Activated CD4-positive, alpha-beta T cell treated with anti-CD3 and anti-CD28 coated beads for 36 hours (primary cell): ENCODE data around the gene C19orf33. TPM values are rescaled to one million over a fixed set of nuclear protein-coding genes. Genes with fewer than 3 reads are reported as not detected.

Experiments used
- ATAC-seq: fragments of 200-7000 bp; cut with Tn5 transposase; one replicate; pipeline ENCODE4 v1.10.0; 2021; ENCODE audit warnings: mild to moderate bottlenecking, moderate library complexity
- CTCF ChIA-PET: fragments of 350-600 bp; sonication (Branson Sonifier 250); formaldehyde crosslinking; loops from one replicate; lab custom pipeline; 2021; ENCODE audit warnings: antibody characterized with exemption; lab: Charles Lee
- POLR2A ChIA-PET: fragments of 350-600 bp; sonication (Branson Sonifier 250); formaldehyde crosslinking; loops from one replicate; lab custom pipeline; 2021; ENCODE audit warnings: antibody characterized with exemption, inconsistent platforms; lab: Charles Lee
- DNase-seq: peaks from one replicate; pipeline ENCODE4 v3.0.0-alpha.2; 2020
- H3K27ac Mint-ChIP-seq: one replicate; pipeline ENCODE4 v1.8.0; 2021; ENCODE audit warnings: mixed read lengths
- H3K27me3 Mint-ChIP-seq: one replicate; pipeline ENCODE4 v1.8.0; 2021; ENCODE audit warnings: mixed read lengths
- H3K36me3 Mint-ChIP-seq: one replicate; pipeline ENCODE4 v1.8.0; 2021; ENCODE audit warnings: low read depth, mixed read lengths
- H3K4me1 Mint-ChIP-seq: one replicate; pipeline ENCODE4 v1.8.0; 2021; ENCODE audit warnings: mixed read lengths
- H3K4me3 Mint-ChIP-seq: one replicate; pipeline ENCODE4 v1.8.0; 2021; ENCODE audit warnings: mild to moderate bottlenecking, moderate library complexity, mixed read lengths
- H3K9me3 Mint-ChIP-seq: one replicate; pipeline ENCODE4 v1.8.0; 2021; ENCODE audit warnings: low read depth, mixed read lengths
- intact Hi-C, 2 experiments: fragments of 100-400 bp; cut with DNase I in 1 of 2; cut with micrococcal nuclease in 1 of 2; formaldehyde crosslinking; loops; one replicate each; pipeline versions ENCODE4 v1.14.2 to v1.15.1; 2022 to 2024; cut with DNase I, micrococcal nuclease
- total RNA-seq, 2 experiments: library from RNA; stranded (reverse); gene quantifications; one replicate each; pipeline ENCODE4 v1.2.3, GENCODE V29; 2021

C19orf33 gene
- total RNA-seq, 2 experiments from 2014 or later = not detected

DNA sequence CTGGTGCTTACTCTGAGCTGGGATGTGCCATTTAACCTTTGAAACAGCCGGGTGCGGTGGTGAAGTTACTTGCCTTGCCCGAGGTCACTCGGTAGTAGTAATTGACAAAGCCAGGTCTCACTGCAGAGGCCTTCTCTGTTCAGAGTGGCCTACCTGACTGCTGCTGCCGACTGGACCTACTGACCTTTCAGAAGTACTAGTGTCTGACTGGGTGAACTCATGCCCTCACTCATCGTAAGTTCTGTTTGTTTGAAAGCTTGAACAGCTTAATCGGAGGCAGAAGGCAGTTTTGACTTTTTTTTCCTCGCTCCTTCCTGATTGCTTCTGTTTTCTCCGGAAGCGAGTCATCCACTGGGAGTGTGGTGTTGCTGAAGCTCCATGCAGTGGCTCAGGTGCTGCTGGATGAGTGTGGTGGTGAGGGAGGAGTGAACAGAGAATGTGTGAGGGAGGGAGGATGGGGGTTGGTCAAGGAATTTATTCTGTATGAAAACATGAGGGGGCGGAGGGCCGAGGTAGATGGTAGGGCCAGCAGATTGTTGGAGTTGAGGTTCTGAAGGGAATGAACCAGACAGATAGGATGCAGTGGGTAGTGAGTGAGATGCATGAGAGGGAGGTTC lies 37.0 kb upstream of the C19orf33 start:
- DNase-seq (no peak), ATAC-seq (no peak)
- Mint-ChIP-seq H3K27ac (no peak overlapping the region), H3K9me3 (no peaks in the 10 kb centered on the region), H3K4me3 (no peak overlapping the region), H3K27me3 (no peaks in the 10 kb centered on the region), H3K4me1 (peaks cover 45% of the 10 kb centered on the region), H3K36me3 (peaks cover 2% of the 10 kb centered on the region)
- POLR2A ChIA-PET = no interaction called here
- intact Hi-C loops = no loop called here
- CTCF ChIA-PET = interaction anchor here (1.1 to 3.0 kb wide), 4 partner anchors 10 to 33 kb away, joined by 3 to 12 read pairs (median 6); no protein-coding TSS in a partner anchor

DNA sequence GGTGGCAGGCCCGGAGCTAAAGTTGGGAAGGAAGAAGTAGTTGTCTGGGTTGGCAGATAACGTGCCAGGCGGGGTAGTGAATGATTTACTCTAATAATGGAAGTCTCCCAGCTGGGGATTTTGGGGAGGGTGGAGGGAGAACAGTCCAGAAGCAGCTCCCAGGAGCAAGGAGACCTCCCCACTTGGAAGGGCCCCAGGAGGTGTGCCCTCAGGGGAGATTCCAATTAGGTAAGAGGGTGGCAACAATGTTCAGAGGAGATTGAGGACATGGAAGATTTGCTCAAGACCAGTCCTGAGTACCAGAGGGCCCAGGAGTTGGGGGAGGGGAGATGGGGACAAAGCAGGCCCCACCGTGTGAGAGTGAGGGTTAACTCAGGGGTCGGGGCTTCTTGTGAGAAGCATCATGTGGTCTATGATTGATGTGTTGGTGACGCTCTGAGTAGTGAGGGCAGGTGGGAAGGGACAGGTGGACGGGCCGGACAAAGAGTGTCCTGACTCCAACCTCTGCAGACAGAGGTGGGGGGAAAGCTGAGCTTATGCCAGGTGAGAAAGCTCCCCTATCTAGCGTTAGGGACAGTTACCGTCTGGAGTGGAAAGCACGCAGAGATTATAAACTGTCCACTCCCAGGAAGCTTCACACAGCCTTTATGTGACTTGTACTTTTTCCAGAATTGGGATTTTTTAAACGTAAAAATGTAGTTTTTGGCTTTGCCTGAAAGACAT lies 36.1 kb upstream of the C19orf33 start:
- Mint-ChIP-seq H3K36me3 (peaks cover 2% of the 10 kb centered on the region), H3K27me3 (no peaks in the 10 kb centered on the region), H3K9me3 (no peaks in the 10 kb centered on the region), H3K27ac (no peak overlapping the region), H3K4me1 (peaks cover 42% of the 10 kb centered on the region), H3K4me3 (no peak overlapping the region)
- CTCF ChIA-PET = interaction anchor here (3.0 kb wide), 1 partner anchor 25 kb away, joined by 12 read pairs; no protein-coding TSS in a partner anchor
- intact Hi-C loops = no loop called here
- ATAC-seq = no peak
- DNase-seq = no peak
- POLR2A ChIA-PET = no interaction called here

DNA sequence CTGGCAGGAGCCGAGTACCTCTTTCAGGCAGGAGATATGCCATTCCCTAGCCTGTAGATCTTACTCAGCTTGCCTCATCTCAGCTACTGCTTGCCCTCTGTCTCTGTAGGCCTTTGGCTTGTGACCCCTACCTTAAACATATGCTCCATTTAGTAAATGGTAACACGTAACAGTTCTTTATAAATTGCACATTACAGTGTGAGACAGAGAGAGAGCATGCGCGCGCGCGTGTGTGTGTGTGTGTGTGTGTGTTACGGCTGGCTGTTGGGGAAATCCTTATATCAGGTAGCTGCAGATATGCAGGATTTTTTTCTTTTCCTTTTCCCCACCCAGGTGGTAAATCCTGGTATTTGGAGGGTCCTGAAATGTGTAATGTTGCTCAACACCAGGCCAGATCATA lies 35.5 kb upstream of the C19orf33 start:
- peaks cover 37% of the 10 kb centered on the region for H3K4me1 Mint-ChIP-seq
- POLR2A ChIA-PET = no interaction called here
- no peaks in the 10 kb centered on the region for H3K27me3 Mint-ChIP-seq
- H3K27ac Mint-ChIP-seq = no peak overlapping the region
- H3K36me3 Mint-ChIP-seq = peaks cover 2% of the 10 kb centered on the region
- intact Hi-C loops = no loop called here
- ATAC-seq (no peak), DNase-seq (no peak)
- CTCF ChIA-PET = no interaction called here
- H3K9me3 Mint-ChIP-seq = no peaks in the 10 kb centered on the region
- no peak overlapping the region for H3K4me3 Mint-ChIP-seq

DNA sequence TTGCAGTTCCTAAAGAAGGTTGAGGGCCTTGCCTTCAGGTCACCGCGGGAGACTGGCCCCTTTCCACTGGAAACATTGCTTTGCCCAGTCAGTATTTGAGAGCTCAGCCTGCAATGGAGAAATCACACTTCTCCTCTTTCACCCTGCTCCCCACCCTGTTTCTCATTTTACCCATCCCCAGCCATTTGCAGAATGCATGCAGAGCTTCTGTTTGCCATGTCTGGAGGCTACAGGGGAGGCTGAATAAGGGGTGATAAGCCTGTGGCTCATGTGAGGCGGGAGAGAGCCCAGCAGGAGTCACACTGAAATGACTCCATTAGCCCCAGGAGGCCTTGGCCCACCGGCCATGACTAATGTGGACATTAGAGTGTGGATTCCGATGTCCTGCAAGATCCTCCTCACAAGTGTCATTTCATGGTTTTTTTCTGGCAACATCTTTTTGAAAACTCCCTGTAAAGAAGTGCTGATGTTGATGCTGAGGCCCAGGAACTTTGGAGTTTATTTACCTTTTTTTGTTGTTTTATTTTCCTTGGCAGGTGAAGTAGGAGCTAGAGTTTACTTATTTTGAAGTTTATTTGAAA lies 33.4 kb upstream of the C19orf33 start:
- Mint-ChIP-seq H3K27me3 (no peaks in the 10 kb centered on the region), H3K4me1 (peaks cover 24% of the 10 kb centered on the region), H3K4me3 (no peak overlapping the region), H3K9me3 (no peaks in the 10 kb centered on the region), H3K36me3 (no peaks in the 10 kb centered on the region), H3K27ac (peak overlapping the region; percentile 4)
- no peak for ATAC-seq
- ChIA-PET POLR2A (interaction anchor here (0.9 kb wide), 1 partner anchor 10 kb away, joined by 5 read pairs; no protein-coding TSS in a partner anchor), CTCF (interaction anchor here (0.7 to 1.2 kb wide), 2 partner anchors 65 to 364 kb away, joined by 3 read pairs; partner anchors contain the start of genes CATSPERG and WDR87)
- DNase-seq = no peak
- intact Hi-C loops = no loop called here

GRCh38 chr19:38273499-38273898 lies 30.6 kb upstream of the C19orf33 start:
- POLR2A ChIA-PET = no interaction called here
- intact Hi-C loops = no loop called here
- Mint-ChIP-seq H3K27ac (no peak overlapping the region), H3K4me1 (peaks cover 10% of the 10 kb centered on the region), H3K4me3 (no peak overlapping the region), H3K9me3 (no peaks in the 10 kb centered on the region), H3K27me3 (no peaks in the 10 kb centered on the region), H3K36me3 (no peaks in the 10 kb centered on the region)
- no peak for DNase-seq
- CTCF ChIA-PET = interaction anchor here (0.5 kb wide), 1 partner anchor 59 kb away, joined by 3 read pairs; no protein-coding TSS in a partner anchor
- ATAC-seq = no peak

DNA sequence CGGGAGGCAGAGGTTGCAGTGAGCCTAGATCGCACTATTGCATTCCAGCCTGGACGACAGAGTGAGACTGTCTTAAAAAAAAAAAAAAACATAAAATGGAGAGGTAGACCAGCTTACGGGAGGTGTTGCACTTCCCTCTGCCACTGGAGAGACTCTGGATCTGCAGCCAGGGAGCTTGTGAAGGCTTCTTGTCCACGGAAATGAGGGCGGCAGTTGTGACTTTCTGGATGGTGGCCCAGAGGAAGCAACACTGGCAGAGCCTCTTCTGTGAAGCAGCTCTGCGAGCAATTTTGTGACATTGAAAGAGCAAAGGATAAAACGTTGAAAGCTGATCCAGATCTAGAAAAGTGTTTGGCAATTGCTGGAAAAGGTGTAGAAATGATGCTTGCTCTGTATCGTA lies 29.3 kb upstream of the C19orf33 start:
- intact Hi-C loops = no loop called here
- ATAC-seq = no peak
- Mint-ChIP-seq H3K4me1 (peaks cover 10% of the 10 kb centered on the region), H3K36me3 (no peaks in the 10 kb centered on the region), H3K27ac (no peak overlapping the region), H3K9me3 (no peaks in the 10 kb centered on the region), H3K4me3 (no peak overlapping the region), H3K27me3 (no peaks in the 10 kb centered on the region)
- CTCF ChIA-PET = interaction anchor here (1.2 kb wide), 1 partner anchor 17 kb away, joined by 3 read pairs; no protein-coding TSS in a partner anchor
- POLR2A ChIA-PET = interaction anchor here (0.6 kb wide), 1 partner anchor 249 kb away, joined by 4 read pairs; no protein-coding TSS in a partner anchor
- DNase-seq = no peak

DNA sequence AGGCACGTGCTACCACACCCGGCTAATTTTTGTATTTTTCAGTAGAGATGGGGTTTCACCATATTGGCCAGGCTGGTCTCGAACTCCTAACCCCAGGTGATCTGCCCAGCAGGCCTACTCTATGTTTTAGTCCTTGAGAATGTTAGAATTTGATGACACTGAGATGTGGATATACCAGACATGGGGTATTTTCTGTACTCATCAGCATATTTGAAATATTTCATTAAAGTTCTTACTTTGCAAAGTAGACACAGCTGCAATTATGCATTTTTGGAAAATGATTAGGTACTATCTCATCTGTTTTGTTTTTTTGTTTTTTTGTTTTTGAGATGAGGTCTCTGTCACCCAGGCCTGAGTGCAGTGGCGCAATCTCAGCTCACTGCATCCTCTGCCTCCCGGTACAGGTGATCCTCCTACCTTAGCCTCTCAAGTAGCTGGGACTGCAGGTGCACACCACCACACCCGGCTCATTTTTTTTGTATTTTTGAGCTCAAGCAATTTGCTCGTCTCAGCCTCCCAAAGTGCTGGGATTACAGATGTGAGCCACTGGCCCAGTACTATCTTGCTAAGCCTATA lies 27.0 kb upstream of the C19orf33 start:
- DNase-seq (no peak), ATAC-seq (no peak)
- intact Hi-C loops = no loop called here
- POLR2A ChIA-PET = no interaction called here
- H3K27ac Mint-ChIP-seq = no peak overlapping the region
- no peak overlapping the region for H3K4me3 Mint-ChIP-seq
- no peaks in the 10 kb centered on the region for H3K9me3 Mint-ChIP-seq
- no peaks in the 10 kb centered on the region for H3K36me3 Mint-ChIP-seq
- H3K4me1 Mint-ChIP-seq = peaks cover 5% of the 10 kb centered on the region
- CTCF ChIA-PET = interaction anchor here (0.8 to 2.1 kb wide), 2 partner anchors 11 to 18 kb away, joined by 5 to 10 read pairs; no protein-coding TSS in a partner anchor
- H3K27me3 Mint-ChIP-seq = no peaks in the 10 kb centered on the region

- Mint-ChIP-seq H3K4me1 (peaks cover 11% of the 10 kb centered on the region), H3K4me3 (no peak overlapping the region), H3K27ac (no peak overlapping the region), H3K36me3 (no peaks in the 10 kb centered on the region), H3K27me3 (no peaks in the 10 kb centered on the region), H3K9me3 (no peaks in the 10 kb centered on the region)
- ATAC-seq (no peak), DNase-seq (no peak)
- intact Hi-C loops = no loop called here
- ChIA-PET POLR2A (no interaction called here), CTCF (interaction anchor here (0.6 to 2.1 kb wide), 3 partner anchors 12 to 52 kb away, joined by 3 to 10 read pairs (median 5); no protein-coding TSS in a partner anchor)
These were observed 26.5 kb upstream of the C19orf33 start for GRCh38 chr19:38277549-38277948.

DNA sequence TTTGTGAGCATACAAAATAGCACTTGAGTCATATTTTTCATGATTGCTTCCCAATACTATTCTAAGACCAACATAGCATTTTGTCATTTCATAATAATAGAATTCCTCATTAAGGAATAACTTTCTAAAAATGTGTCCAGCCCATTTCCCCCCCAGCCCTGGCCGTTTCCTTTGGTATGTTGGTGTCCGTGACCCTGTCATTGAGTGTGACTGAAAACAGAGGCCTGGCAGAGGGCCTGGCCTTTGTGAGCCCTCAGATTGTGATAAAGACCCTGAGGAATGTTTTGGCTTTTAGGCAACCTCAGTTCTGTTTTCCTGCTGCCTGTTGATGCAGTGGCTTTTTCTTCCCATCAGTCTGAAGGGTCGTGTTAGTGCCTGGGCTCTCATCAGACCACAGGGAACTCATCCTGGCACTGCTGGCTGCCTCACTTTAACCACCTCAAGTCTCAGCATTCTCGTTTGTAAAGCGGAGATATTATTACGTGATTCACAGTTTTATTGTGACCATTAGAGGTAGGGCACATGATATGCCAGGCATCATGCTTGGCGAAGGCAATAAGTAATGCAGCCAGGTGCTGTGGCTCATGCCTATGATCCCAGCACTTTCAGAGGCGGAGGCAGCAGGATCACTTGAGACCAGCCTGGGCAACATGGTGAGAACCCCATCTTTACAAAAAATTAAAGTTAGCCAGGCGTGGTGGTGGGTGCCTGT lies 25.9 kb upstream of the C19orf33 start:
- DNase-seq = no peak
- H3K9me3 Mint-ChIP-seq = no peaks in the 10 kb centered on the region
- POLR2A ChIA-PET = no interaction called here

GRCh38 chr19:38278751-38279150 lies 25.3 kb upstream of the C19orf33 start:
- H3K4me3 Mint-ChIP-seq = no peak overlapping the region
- POLR2A ChIA-PET = no interaction called here
- no peaks in the 10 kb centered on the region for H3K27me3 Mint-ChIP-seq
- peaks cover 13% of the 10 kb centered on the region for H3K4me1 Mint-ChIP-seq
- CTCF ChIA-PET = no interaction called here
- no peak overlapping the region for H3K27ac Mint-ChIP-seq
- no peaks in the 10 kb centered on the region for H3K9me3 Mint-ChIP-seq
- DNase-seq (no peak), ATAC-seq (no peak)
- H3K36me3 Mint-ChIP-seq = no peaks in the 10 kb centered on the region
- intact Hi-C loops = no loop called here

More for the DNA sequence above, 25.9 kb upstream of the C19orf33 start:
- no peak overlapping the region for H3K27ac Mint-ChIP-seq
- CTCF ChIA-PET = interaction anchor here (0.6 to 2.1 kb wide), 2 partner anchors 12 to 53 kb away, joined by 3 to 10 read pairs; no protein-coding TSS in a partner anchor
- intact Hi-C loops = no loop called here
- H3K27me3 Mint-ChIP-seq = no peaks in the 10 kb centered on the region
- H3K36me3 Mint-ChIP-seq = no peaks in the 10 kb centered on the region
- H3K4me1 Mint-ChIP-seq = peaks cover 13% of the 10 kb centered on the region
- H3K4me3 Mint-ChIP-seq = no peak overlapping the region
- no peak for ATAC-seq
